T-helper 2 cell (primary cell): ENCODE results near the gene SKIL.
"Not testable (repeated sequence)": the region's sequence is repeated elsewhere in the genome, so short reads cannot be mapped to it uniquely, and the experiment has no call there.

Experiments used
- DNase-seq, 5 experiments: peaks; one replicate each; pipeline versions ENCODE4 v3.0.0 to v3.0.0-alpha.2; 2012 to 2022
- total RNA-seq, 2 donors: gene quantifications; one replicate each; lab custom pipeline; 2026; lab: John Stamatoyannopoulos, UW

Gene SKIL, protein sequence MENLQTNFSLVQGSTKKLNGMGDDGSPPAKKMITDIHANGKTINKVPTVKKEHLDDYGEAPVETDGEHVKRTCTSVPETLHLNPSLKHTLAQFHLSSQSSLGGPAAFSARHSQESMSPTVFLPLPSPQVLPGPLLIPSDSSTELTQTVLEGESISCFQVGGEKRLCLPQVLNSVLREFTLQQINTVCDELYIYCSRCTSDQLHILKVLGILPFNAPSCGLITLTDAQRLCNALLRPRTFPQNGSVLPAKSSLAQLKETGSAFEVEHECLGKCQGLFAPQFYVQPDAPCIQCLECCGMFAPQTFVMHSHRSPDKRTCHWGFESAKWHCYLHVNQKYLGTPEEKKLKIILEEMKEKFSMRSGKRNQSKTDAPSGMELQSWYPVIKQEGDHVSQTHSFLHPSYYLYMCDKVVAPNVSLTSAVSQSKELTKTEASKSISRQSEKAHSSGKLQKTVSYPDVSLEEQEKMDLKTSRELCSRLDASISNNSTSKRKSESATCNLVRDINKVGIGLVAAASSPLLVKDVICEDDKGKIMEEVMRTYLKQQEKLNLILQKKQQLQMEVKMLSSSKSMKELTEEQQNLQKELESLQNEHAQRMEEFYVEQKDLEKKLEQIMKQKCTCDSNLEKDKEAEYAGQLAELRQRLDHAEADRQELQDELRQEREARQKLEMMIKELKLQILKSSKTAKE
- total RNA-seq: 54.8 to 166 reads per million in 2 donors

DNA sequence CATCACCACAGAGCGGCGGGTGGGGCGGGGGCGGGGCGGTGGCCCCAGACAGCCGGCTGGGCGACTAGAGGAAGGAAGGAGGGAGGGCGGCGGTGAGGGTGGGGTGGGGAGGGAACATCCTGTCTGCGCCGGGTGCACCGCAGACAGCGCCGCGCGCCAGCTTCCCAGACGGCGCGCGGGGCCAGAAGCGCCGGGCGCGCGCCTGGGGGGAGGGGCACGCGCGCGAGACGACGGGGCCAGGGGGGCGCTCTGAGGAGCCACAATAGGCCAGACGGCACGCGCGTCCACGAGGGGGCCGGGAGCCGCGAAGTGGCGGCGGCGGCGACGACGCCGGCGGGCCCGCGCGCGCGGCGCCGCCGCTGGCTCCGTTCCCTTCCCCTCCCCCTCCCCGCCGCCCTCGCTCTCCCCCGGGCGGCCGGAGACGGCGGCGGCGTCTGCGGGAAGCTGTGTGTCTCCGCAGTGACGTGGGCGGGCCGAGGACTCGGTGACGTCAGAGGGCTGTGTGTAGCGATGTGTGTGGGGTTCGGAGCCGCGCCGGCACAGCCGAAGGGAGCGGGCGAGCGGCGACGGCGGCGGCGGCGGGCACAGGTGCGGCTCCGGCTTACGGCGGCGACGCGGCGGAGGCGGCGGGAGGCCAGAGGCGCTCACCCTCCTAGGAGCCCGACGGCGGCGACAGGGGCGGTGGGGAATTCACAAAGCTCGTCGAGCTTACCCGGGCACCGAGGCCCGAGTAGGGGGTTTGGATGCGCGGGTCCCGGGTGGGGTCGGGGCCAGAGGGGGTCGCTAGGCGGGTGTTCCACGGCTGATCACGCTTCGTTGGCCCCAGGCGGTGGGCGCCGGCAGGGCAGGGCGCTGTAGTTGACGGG lies at the start of gene SKIL:
Gene SKIL (plus strand): TSS at position 540 of the 866 bp plus-strand sequence. CDS start 2,617 bp downstream, outside the sequence.
- DNase-seq: peak; percentile 91 to 97 (median 97)

DNA sequence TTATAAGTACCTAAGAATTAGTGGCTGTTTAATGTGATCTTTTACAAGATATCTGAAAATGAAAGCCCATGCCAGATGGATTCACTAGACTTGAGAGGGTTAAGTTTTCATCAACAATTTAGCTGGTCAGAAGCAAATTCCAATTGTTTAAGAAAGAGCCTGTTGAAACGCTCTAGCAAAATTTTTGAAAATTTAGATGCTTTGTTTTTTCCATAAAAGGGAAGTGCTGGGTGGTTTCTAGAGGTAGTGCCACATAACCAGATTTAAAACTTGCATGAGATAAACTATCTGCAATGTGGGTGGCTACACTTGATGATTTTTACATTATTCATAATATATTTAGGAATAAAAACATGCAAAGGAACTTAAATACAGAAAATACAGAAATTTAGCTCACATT lies 48.5 kb upstream of the SKIL start:
- DNase-seq: no peak

DNA sequence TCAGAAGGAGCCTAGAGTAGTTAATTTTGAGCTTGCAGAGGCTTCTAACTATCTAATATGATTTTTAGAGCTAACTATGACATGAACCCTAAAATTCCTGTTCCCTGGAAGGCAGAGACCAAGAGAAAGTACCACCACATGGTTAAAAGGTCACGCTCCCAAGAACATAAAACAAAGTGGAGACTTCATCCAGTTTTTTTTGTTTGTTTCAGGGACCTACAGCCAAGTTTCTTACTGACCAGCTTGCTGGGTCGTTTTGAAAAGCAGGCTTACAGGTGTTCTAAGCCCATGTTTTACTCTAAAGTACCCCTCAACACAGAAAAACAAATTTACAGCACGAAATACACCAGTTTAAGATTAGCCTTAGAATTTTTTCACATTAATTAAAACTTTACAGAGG lies 39.6 kb upstream of the SKIL start:
- no peak for DNase-seq

DNA sequence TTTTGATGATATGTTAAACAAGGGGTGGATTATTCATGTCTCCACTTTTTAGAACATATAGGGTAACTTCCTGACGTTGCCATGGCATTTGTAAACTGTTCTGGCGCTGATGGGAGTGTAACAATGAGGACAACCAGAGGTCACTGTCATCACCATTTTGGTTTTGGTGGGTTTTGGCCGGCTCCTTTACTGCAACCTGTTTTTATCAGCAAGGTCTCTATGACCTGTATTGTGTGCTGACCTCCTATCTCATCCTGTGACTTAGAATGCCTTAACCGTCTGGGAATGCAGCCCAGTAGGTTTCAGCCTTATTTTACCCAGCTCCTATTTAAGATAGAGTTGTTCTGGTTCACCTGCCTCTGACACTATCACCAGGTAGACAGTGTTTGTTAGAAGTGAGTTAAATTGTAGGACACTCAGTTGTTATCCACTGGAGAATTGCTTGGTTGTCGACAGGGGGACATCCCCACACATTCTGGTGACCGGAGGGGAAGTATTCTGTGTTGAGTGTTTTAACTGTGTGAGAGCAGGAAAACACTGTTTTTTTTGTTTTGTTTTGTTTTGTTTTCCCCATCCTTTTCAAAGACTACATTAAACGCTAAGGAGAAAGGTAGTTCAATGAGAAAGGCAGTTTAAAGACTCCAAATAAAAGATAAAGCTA lies 36.9 kb upstream of the SKIL start:
- DNase-seq: no peak

DNA sequence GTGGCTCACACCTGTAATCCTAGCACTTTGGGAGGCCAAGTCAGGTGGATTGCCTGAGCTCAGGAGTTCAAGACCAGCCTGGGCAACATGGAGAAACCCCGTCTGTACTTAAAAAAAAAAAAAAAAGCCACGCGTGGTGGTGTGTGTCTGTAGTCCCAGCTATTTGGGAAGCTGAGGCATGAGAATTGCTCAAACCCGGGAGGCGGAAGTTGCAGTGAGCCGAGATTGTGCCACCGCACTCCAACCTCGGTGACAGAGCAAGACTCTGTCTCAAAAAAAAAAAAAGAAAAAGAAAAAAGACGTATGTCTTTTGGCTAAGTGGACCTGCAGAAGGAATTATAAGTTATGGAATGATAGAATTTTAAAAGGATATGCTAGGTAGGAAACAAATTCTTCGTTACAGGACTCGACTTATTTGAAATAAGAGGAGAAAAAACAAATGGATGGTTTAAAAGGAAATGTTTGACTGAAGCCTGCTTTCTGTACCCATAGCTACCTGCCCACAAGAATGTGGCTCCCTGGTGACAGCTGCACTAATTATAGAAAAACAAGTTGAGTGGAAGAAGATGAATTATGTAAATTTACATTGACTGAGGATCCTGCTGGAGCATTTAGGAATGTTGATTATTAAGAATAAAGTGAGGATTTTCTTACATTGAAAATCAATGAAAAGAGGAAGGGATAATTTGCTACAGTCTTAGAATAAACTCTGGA lies 36.0 kb upstream of the SKIL start:
- no peak for DNase-seq

DNA sequence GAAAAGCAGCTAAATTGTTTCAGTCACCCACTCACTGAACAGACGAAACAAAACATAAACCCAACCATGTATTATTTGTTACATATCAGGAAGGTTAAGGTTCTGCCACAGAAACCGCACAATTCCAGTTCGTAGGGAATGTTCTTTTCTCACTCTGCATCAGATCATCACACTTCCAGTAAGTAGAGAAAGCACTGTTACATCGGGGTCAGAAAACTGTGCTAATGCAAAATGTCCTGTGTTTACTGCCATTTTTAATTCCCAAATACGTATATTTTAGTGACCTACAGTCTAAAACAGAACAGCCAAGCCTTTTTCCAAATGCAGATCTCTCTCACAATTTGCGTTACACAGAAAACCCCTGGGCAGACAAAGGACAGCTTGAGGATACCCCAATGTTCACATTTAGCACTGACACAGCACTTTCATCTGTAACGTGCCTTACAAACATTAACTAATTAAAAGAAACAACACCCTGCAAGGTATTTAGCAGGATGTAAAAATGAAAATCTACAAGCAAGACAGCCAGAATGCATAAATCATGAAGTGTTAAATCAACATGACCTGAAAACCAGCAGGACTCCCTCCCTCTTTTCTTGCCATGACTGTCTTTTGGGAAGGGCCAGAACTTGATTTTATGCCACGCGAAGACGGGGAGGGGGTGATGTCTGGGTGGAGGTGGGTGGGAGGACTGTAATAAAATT lies 34.8 kb upstream of the SKIL start:
- DNase-seq: no peak

DNA sequence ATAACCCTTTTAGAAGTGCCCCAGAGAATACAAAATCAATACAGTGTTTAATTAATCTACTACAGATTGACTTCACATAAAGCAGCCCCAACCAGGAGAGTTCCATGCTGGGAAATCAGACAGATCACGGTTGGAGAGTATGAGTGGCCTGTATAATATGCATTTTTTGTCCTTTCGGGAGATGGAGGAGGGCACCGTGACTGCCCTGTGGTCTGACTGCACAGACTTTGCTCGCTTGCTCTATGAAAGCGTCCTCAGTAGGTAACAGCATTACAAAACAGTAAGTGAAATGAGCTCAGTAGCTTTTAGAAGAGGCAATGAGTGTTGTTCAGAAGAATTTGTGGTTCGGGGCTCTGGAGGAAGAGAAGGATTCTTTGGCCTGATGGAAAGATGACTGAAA lies 34.2 kb upstream of the SKIL start:
- DNase-seq: no peak

DNA sequence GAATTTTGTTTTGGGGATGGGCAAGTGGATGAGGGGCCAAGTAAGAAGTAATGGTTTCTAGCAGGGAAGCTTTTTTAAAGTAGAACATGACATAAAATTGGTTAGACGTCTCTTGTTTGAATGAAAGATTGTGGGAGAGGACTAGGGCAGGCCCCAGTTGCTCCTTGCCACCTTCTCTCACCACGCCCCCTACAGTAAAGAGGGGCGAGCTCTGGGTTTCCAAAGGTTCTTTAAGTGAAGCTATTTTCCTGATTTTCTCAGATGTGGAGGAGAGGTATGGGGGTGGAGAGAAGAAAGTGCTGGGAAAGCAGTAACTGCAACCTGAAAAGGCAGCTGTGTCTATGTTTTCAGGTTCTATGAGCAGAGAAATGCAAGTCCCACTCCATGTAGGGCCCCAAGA lies 32.6 kb upstream of the SKIL start:
- DNase-seq: no peak

DNA sequence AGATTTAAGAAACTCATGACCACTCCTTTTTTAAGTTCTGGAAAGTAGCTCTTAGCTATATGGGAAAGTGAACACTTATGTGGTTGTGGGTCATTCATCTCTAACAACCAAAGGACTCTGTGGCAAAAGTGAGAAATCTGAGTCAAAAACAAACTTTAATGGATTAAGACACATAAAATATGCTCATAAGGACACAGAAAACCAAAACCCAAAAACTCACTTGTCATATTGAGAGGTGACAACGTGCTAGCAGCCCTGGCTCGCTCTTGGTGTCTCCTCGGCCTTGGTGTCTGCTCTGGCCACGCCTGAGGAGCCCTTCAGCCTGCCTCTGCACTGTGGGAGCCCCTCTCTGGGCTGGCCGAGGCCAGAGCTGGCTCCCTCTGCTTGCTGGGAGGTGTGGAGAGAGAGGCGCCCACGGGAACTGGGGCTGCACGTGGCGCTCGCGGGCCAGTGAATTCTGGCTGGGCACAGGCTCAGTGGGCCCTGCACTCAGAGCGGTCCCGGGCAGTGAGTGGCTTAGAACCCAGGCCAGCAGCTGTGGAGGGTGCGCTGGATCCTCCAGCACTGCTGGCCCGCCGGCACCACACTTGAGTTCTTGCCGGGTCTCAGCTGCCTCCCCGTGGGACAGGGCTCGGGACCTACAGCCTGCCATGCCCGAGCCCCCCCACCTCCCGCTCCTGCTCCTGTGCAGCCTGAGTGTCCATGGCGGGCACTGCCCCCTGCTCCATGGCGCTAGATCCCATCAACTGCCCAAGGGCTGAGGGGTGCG lies 30.3 kb upstream of the SKIL start:
- DNase-seq: no peak

DNA sequence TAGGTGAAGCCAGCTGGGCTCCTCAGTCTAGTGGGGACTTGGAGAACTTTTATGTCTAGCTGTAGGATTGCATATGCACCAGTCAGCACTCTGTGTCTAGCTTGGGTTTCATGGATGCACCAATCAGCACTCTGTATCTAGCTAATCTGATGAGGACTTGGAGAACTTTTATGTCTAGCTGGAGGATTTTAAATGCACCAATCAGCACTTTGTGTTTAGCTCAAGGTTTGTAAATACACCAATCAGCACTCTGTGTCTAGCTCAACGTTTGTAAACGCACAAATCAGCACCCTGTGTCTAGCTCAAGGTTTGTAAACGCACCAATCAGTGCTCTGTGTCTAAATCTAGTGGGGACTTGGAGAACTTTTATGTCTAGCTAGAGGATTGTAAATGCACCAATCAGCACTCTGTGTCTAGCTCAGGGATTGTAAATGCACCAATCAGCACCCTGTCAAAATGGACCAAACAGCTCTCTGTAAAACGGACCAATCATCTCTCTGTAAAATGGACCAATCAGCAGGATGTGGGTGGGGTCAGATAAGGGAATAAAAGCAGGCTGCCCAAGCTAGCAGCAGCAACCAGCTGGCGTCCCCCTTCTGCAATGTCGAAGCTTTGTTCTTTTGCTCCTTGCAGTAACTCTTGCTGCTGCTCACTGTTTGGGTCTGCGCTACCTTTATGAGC lies 29.5 kb upstream of the SKIL start:
- DNase-seq: not testable (repeated sequence)

DNA sequence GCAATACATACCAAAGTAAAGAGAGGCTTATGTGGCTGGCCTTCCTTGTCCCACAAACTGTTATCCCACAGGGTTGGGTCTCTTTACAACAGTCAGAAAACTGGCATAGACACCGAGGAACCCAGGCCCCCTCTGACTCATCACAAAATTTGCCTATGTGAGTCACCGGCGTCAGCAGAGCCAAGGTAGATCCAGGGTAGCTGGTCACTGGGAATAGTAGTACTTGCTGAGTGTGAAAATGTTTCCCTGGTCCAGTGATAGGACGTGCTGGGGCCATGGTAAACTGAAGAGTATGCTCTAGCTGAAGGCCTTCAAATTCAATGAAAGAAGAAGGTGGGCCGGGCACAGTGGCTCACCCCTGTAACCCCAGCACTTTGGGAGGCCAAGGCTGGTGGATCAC lies 27.1 kb upstream of the SKIL start:
- DNase-seq: no peak

DNA sequence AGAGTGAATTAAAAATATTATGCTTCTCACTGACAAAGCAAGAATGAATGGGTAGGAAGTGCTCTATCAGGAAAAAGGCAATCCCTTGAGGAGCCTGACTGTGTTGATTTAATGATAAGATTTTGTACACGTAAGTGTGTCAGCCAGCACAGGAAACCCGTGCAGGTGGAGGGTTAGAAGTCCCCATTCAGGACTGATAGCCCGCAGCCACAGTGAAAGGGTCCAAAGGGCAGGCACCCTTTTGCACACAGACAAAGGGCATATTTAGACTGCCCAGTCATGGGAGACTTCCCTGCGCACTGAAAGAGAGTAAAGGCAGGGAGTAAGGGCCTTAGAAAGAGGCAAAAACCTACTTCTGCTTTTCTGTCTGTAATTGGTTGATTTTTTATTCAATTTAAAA lies 26.4 kb upstream of the SKIL start:
- no peak for DNase-seq

DNA sequence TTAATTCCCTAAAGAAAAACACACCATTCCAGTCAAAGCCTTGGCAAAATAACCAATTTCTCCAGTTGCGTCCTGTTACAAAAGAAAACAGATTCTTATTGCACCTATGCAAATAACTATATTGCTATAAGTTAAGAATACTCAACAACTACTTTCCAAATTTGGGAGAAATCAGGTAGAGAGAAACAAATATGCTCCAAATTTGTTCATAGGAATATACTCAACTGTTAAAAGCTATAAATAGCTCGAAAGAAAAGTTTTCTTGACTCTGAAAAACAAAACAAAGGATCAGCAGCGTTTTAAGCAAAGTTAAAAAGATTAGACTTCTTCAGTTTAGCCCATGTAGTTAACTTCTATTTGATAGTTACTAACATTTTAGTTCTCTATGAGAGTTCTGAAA lies 20.1 kb upstream of the SKIL start:
- no peak for DNase-seq

DNA sequence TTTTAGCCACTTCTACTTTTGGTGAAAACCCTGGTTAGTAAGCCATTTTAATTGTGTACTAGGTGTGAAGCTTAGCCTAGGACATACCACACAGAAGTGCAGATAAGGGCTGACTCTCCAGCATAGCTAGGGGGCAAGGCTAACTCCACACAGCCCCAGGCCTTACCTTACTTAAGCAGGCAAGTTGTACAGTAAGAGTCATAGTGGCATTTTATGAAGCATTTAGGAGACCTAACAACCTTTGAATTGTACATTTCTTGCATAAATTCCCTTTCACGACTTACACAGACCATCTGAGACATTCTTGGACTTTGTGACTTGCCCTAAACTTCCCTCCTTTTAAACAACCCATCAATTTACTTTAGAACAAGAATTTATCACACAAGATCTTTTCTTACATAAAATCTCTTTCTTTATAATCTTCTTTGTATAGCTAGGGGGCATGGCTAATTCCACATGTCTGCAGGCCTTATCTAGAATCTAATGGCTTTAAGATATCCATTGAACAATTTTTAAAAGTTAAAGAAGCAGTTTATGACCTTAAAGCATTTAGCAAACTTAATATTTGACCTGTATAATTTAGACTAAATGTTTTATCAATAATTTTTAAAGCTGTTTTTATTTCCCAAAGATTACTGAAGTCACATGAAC lies 18.7 kb upstream of the SKIL start:
- no peak for DNase-seq

DNA sequence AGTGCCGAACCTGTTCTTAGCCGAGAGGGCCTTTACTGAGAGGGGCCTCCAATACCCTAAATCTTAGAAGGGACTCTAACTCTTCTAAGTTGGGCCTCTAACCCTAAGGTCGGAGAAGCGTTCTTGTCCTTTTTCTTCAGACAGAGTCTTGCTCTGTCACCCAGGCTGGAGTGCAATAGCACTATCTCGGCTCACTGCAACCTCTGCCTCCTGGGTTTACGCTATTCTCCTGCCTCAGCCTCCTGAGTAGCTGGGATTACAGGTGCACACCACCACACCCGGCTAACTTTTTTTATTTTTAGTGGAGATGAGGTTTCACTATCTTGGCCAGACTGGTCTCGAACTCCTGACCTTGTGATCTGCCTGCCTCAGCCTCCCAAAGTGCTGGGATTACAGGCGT lies 15.2 kb upstream of the SKIL start:
- not testable (repeated sequence) for DNase-seq

DNA sequence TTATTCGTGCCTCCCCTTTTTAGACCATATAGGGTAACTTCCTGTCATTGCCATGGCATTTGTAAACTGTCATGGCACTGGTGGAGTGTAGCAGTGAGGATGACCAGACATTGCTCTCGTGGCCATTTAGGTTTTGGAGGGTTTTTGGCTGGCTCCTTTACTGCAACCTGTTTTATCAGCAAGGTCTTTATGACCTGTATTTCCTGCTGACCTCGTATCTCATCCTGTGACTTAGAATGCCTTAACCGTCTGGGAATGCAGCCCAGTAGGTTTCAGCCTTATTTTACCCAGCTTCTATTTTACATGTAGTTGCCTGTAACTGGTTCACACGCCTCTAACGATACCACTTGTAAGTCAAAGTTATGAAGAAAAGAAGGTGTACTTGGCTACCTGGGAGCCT lies 13.7 kb upstream of the SKIL start:
- DNase-seq: not testable (repeated sequence)

DNA sequence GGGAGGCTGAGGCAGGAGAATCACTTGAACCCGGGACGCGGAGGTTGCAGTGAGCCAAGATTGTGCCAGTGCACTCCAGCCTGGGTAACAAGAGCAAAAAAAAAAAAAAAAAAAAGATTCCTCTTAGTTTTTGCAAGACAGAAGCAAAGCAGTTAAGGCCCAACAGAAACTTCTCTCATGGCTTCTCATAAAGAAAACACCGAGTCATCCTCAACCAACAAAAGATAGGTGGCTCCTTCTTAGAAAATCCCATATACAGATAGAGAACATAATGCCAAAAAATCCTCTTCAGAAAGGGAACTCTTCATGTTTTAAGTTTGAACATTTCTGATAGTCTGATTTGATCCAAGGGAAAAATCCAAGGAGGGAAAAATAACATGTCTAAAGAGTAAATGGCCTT lies 12.5 kb upstream of the SKIL start:
- no peak for DNase-seq

DNA sequence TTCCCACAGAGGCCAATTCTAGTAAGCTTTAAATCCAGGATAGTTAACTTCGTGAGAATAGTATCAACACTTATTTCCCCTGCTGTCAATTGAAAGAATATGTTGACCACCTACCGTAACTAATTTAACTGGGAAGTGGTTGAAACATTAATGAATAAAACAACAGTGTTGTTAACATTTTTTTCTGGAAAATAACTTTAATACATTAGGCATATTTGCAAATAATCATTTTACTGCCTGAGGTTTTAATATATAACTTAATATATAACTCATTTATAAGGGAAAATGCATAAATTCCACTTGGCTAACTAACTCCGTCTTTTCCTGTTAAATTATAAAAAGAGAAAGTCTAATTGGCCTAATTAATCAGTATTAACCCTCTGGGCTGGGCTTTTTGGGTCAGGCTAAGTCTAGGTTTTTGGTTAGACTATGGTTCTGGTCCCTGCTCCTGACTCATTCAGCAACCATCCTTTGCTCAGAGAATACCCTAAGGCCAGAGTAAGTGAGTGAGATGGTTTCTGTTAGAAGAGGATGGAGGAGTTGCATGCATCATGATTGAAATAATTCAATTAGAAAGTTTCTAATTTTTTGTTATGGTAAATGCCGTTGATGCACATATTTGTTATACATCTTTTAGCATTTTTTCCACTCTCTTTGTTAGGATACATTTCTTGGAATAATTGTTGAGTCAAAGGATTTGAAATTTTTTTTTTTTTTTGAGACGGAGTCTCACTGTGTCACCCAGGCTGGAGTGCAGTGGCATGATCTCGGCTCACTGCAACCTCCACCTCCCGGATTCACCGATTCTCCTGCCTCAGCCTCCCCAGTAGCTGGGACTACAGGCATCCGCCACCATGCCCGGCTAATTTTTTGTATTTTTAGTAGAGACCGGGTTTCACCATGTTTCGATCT lies 10.8 kb upstream of the SKIL start:
- no peak for DNase-seq
